Panc1 (cell line): ENCODE results near the gene CNN3. TPM values are rescaled to one million over a fixed set of nuclear protein-coding genes. Genes with fewer than 3 reads are reported as not detected.

Experiments
- ATAC-seq: fragments of 200-7000 bp; cut with Tn5 transposase; 2 replicates; pipeline ENCODE4 v1.9.1; 2020; ENCODE audit warnings: mild to moderate bottlenecking, moderate library complexity
- BruUV-seq: library from RNA; stranded (reverse); fragments of 400-500 nt; replicated peaks from 2 replicates; lab custom pipeline; 2021; lab: Mats Ljungman, UMichigan
- CTCF ChIA-PET: fragments of 300-600 bp; sonication (Branson Sonifier 250); formaldehyde crosslinking; loops from one replicate; lab custom pipeline; 2022; ENCODE audit warnings: antibody characterized with exemption; lab: Charles Lee
- POLR2A ChIA-PET: fragments of 300-600 bp; sonication (Branson Sonifier 250); formaldehyde crosslinking; loops from one replicate; lab custom pipeline; 2022; ENCODE audit warnings: antibody characterized with exemption; lab: Charles Lee
- DNase-seq: peaks from one replicate; pipeline ENCODE4 v3.0.0-alpha.2; 2010; ENCODE audit warnings: low read depth, low spot score
- H3K27ac ChIP-seq: 2 replicates; pipeline ENCODE4 v1.5.1; 2011; ENCODE audit warnings: mild to moderate bottlenecking, low read length, inconsistent platforms
- H3K27me3 ChIP-seq: fragments of 200-500 bp; sonication (Bioruptor generic); 2 replicates; pipeline ENCODE4 v1.6.0; 2014; ENCODE audit warnings: low read length, inconsistent platforms; ENCODE audit not compliant: control insufficient read depth, insufficient read depth
- H3K36me3 ChIP-seq: fragments of 200-500 bp; sonication (Bioruptor generic); 2 replicates; pipeline ENCODE4 v1.5.1; 2014; ENCODE audit warnings: inconsistent platforms, mild to moderate bottlenecking, low read length, moderate library complexity; ENCODE audit not compliant: control insufficient read depth, insufficient read depth
- H3K4me1 ChIP-seq: 2 replicates; pipeline ENCODE4 v1.5.1; 2011; ENCODE audit warnings: inconsistent platforms, mild to moderate bottlenecking, low read length, moderate library complexity; ENCODE audit not compliant: control insufficient read depth, insufficient read depth
- H3K4me3 ChIP-seq, 2 experiments: 2 replicates each; pipeline ENCODE4 v1.5.1; 2011 to 2012; ENCODE audit warnings: low read depth in 2 of 2, low read length in 2 of 2, mild to moderate bottlenecking in 2 of 2, inconsistent platforms in 1 of 2, moderate library complexity in 1 of 2
- H3K9me3 ChIP-seq: fragments of 200-500 bp; sonication (Bioruptor generic); 2 replicates; pipeline ENCODE4 v1.5.1; 2014; ENCODE audit warnings: low read depth, mild to moderate bottlenecking, inconsistent platforms, low read length, moderate library complexity; ENCODE audit not compliant: control insufficient read depth, insufficient read depth
- POLR2AphosphoS5 ChIP-seq: IDR thresholded peaks from 2 replicates; pipeline ENCODE4 v1.6.1; 2012; ENCODE audit warnings: mild to moderate bottlenecking, low read depth, low read length, moderate library complexity
- SIN3A ChIP-seq: IDR thresholded peaks from 2 replicates; pipeline ENCODE4 v1.6.1; 2012; ENCODE audit warnings: low read depth, mild to moderate bottlenecking, low read length, moderate library complexity, borderline replicate concordance; ENCODE audit not compliant: insufficient read depth
- TCF7L2 ChIP-seq: IDR thresholded peaks from 2 replicates; pipeline ENCODE4 v1.6.1; 2011; ENCODE audit warnings: mild to moderate bottlenecking, low read depth, low read length, inconsistent platforms
- in situ Hi-C: cut with HindIII; loops from 2 replicates; pipeline ENCODE4 v1.10.0; 2016; ENCODE audit warnings: low sequenced_read_pairs, low pct_unique_long_range_greater_than_20kb
- intact Hi-C: fragments of 100-400 bp; cut with micrococcal nuclease; formaldehyde crosslinking; loops from one replicate; pipeline ENCODE4 v1.10.0; 2022; ENCODE audit not compliant: unreplicated experiment
- total RNA-seq: library from RNA; stranded (reverse); gene quantifications from one replicate; pipeline ENCODE4 v1.2.1, GENCODE V29; 2021; ENCODE audit not compliant: unreplicated experiment
- TF ChIP-seq, protein P1 (sequence below), 2 experiments: IDR thresholded peaks; 2 replicates each; pipeline ENCODE4 v1.6.1; 2011 to 2012; ENCODE audit warnings: low read depth in 2 of 2, control low read depth in 1 of 2, low read length in 1 of 2, mild to moderate bottlenecking in 1 of 2, moderate library complexity in 1 of 2; ENCODE audit not compliant: insufficient read depth in 1 of 2
- TF ChIP-seq, protein P2 (sequence below): fragments of 450-650 bp; IDR thresholded peaks from 2 replicates; pipeline ENCODE4 v1.5.1; 2017; ENCODE audit warnings: mild to moderate bottlenecking

Gene CNN3
- total RNA-seq, 1 experiment from 2014 or later: 72.3 TPM

DNA sequence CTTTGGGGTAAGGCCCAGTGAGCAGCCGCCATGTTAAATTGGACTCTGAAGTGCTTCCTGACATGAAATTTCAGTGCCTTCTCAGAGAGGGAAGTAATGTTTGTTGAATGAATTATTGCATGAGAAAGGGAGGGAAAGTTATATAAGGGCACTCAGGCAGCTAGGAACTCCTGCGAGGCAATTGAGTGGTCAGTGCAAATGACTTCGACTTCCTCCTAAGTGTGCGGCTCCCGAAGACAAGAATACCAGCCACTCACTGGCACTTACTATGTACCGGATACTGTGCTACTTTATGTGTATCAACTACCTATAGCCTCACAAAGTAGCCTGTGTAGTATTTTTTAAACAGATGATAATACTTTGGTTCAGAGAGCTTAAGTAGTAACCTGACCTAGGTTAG is 52.5 kb downstream of the CNN3 start:
- no peak for ATAC-seq
- ChIA-PET CTCF (no interaction called here), POLR2A (no interaction called here)
- H3K27ac ChIP-seq: no peak overlapping the region
- TF ChIP-seq, protein P1, sequence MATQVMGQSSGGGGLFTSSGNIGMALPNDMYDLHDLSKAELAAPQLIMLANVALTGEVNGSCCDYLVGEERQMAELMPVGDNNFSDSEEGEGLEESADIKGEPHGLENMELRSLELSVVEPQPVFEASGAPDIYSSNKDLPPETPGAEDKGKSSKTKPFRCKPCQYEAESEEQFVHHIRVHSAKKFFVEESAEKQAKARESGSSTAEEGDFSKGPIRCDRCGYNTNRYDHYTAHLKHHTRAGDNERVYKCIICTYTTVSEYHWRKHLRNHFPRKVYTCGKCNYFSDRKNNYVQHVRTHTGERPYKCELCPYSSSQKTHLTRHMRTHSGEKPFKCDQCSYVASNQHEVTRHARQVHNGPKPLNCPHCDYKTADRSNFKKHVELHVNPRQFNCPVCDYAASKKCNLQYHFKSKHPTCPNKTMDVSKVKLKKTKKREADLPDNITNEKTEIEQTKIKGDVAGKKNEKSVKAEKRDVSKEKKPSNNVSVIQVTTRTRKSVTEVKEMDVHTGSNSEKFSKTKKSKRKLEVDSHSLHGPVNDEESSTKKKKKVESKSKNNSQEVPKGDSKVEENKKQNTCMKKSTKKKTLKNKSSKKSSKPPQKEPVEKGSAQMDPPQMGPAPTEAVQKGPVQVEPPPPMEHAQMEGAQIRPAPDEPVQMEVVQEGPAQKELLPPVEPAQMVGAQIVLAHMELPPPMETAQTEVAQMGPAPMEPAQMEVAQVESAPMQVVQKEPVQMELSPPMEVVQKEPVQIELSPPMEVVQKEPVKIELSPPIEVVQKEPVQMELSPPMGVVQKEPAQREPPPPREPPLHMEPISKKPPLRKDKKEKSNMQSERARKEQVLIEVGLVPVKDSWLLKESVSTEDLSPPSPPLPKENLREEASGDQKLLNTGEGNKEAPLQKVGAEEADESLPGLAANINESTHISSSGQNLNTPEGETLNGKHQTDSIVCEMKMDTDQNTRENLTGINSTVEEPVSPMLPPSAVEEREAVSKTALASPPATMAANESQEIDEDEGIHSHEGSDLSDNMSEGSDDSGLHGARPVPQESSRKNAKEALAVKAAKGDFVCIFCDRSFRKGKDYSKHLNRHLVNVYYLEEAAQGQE (IDR thresholded peaks at IDR 0.05; ENCODE audit: insufficient read depth in 1 of 2, low read depth in 2 of 2, low read length in 1 of 2): no peak
- TF ChIP-seq POLR2AphosphoS5 (no peak), TCF7L2 (no peak), SIN3A (no peak)
- TF ChIP-seq, protein P2, sequence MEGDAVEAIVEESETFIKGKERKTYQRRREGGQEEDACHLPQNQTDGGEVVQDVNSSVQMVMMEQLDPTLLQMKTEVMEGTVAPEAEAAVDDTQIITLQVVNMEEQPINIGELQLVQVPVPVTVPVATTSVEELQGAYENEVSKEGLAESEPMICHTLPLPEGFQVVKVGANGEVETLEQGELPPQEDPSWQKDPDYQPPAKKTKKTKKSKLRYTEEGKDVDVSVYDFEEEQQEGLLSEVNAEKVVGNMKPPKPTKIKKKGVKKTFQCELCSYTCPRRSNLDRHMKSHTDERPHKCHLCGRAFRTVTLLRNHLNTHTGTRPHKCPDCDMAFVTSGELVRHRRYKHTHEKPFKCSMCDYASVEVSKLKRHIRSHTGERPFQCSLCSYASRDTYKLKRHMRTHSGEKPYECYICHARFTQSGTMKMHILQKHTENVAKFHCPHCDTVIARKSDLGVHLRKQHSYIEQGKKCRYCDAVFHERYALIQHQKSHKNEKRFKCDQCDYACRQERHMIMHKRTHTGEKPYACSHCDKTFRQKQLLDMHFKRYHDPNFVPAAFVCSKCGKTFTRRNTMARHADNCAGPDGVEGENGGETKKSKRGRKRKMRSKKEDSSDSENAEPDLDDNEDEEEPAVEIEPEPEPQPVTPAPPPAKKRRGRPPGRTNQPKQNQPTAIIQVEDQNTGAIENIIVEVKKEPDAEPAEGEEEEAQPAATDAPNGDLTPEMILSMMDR: no peak
- intact Hi-C loops (no loop called here), in situ Hi-C loops (no loop called here)
- no peak for DNase-seq
- no peaks in the 10 kb centered on the region for H3K4me1 ChIP-seq
- no TSS peak for BruUV-seq
- H3K9me3 ChIP-seq: no peaks in the 10 kb centered on the region
- no peak overlapping the region for H3K4me3 ChIP-seq
- no peaks in the 10 kb centered on the region for H3K27me3 ChIP-seq
- H3K36me3 ChIP-seq: no peaks in the 10 kb centered on the region

DNA sequence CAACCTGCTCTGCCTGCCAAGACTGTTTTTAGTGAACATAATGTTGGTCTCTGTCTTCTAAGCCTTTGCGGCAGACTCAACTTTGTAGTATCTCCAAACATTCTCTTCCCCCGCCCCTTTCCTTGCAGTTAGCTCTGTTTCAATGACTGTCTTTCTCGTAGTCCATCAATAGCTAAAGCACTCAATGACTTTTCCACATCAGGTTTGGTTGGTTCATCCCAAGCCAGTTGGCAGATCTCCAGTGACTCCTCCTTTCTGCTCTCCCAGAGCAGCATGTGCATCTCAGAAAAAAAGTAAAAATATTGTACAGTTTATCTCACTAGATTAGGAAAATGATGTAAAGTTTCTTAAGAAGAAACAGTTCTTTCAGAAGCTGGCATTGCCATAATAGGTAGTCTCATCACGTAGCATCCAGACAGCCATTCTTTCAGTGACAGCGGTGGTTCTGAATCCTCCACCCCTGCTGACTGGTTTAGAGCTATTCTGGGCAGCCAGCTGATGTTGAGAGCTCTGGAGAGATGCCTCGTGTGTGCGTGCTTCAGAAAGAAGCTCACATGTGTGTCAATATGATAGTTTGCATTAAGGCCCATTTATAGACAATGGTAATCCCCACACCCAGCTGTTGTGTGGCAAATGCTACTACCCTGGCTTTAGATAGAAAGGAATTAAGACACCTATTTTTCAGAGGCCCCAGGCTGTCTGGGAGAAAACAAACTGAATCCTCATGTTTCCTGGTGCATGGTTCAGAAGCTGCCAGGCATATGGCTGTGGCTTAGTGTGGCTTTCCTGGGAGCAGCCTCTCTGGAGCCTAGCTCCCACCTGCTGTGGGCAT is 53.2 kb downstream of the CNN3 start:
- intact Hi-C loops: no loop called here
- DNase-seq (no peak), ATAC-seq (no peak)
- no peaks in the 10 kb centered on the region for H3K36me3 ChIP-seq
- ChIA-PET CTCF (no interaction called here), POLR2A (no interaction called here)
- no peak overlapping the region for H3K27ac ChIP-seq
- TF ChIP-seq, protein P1 (IDR thresholded peaks at IDR 0.05; ENCODE audit: insufficient read depth in 1 of 2, low read depth in 2 of 2, low read length in 1 of 2): no peak
- TF ChIP-seq SIN3A: no peak
- no peak for TF ChIP-seq TCF7L2
- TF ChIP-seq, protein P2: no peak
- TF ChIP-seq POLR2AphosphoS5: no peak
- BruUV-seq: no TSS peak
- in situ Hi-C loops: no loop called here
- no peak overlapping the region for H3K4me3 ChIP-seq
- H3K9me3 ChIP-seq: no peaks in the 10 kb centered on the region
- no peaks in the 10 kb centered on the region for H3K4me1 ChIP-seq
- H3K27me3 ChIP-seq: no peaks in the 10 kb centered on the region
